Mucosa of descending colon (tissue), 3 donors: ENCODE data around the gene MS4A18. TPM values are rescaled to one million over a fixed set of nuclear protein-coding genes. Genes with fewer than 3 reads are reported as not detected.
A peak's percentile ranks its signal among the peaks of the same experiment; 100 is the strongest.
"Not testable (repeated sequence)": the region's sequence is repeated elsewhere in the genome, so short reads cannot be mapped to it uniquely, and the experiment has no call there.

Experiments
- ATAC-seq: fragments of 200-7000 bp; cut with Tn5 transposase; one replicate; pipeline ENCODE4 v1.9.1; 2020; ENCODE audit warnings: mild to moderate bottlenecking, moderate library complexity
- DNase-seq, 3 donors: peaks; one replicate each; pipeline ENCODE4 v3.0.0-alpha.2; 2020
- H3K36me3 ChIP-seq: fragments of 200-600 bp; one replicate; pipeline ENCODE4 v1.8.0; 2021; ENCODE audit warnings: low read depth, mild to moderate bottlenecking
- H3K4me1 ChIP-seq: fragments of 200-600 bp; one replicate; pipeline ENCODE4 v1.8.0; 2021; ENCODE audit warnings: low read depth, mild to moderate bottlenecking
- H3K4me3 ChIP-seq: fragments of 200-600 bp; one replicate; pipeline ENCODE4 v1.8.0; 2021; ENCODE audit warnings: mild to moderate bottlenecking
- H3K9me3 ChIP-seq: fragments of 200-600 bp; one replicate; pipeline ENCODE4 v1.8.0; 2021; ENCODE audit warnings: mild to moderate bottlenecking
- intact Hi-C, 2 donors: fragments of 100-400 bp; cut with DNase I in 1 of 2; cut with micrococcal nuclease in 1 of 2; formaldehyde crosslinking; loops; one replicate each; pipeline versions ENCODE4 v1.11.0 to v1.11.1; 2022; cut with DNase I, micrococcal nuclease
- total RNA-seq, 3 donors: library from RNA; stranded (reverse); fragmentation: NEBNext Ultra II Directional in 2 of 3; extraction: Animal tissue kit (Norgen Biotek cat#: 25700) in 2 of 3; gene quantifications; one replicate each; pipeline versions ENCODE4 v1.2.1 to v1.2.4, GENCODE V29; 2021 to 2023
- TF ChIP-seq, protein P1 (sequence below): fragments of 200-600 bp; IDR thresholded peaks from one replicate; pipeline ENCODE4 v1.8.0; 2022; ENCODE audit warnings: antibody characterized with exemption, mild to moderate bottlenecking
- donor health status: DM: no; HTN: no; CAD: no; lungs with moderate emphysema.
- donor health status: DM: no; HTN: no; CAD: no.
- donor health status: DM: no; HTN: yes; CAD: no.

Gene MS4A18
- total RNA-seq, 3 donors from 2014 or later: not detected

DNA sequence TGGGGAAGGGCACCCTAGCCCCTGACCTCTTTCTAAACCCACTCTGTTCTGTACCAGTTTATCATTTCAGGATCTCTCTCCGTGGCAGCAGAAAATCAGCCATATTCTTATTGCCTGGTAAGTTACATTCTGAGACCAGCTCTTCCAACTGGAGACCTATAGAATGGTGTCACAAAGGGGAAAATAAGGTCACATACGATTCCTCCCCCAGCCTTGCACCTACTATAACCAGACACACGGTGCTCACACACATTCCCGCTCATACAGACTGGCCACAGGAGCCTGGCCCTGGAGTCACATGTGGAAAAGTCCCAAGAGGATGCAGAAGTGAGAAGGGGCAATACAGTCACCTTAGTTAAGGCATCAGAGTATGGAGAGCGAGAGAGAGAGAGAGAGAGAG, 17.6 kb upstream of the MS4A18 start:
- intact Hi-C loops: no loop called here
- no peaks in the 10 kb centered on the region for H3K9me3 ChIP-seq

DNA sequence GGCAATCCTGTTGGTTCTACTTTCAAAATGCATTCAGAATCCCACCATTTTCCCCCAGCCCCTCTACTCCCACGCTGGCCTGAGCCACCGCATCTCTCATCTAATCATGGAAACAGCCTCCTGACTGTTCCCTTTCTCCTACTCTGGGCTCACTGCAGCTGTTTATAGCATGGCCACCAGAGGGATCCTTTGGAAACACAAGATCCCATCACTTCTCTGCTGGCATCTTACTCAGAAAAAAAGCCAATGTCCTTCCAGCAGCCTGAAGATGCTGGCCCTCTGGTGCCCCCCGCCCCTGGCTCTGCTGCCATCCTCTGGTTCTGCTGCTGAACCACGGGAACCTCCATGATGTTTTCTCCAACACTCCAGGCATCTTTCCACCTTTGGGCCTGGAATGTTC, 14.0 kb upstream of the MS4A18 start:
- DNase-seq (no peak), ATAC-seq (peak; percentile 65)
- Histone ChIP-seq H3K4me3 (no peak overlapping the region), H3K36me3 (no peaks in the 10 kb centered on the region), H3K4me1 (peaks cover 9% of the 10 kb centered on the region), H3K9me3 (no peaks in the 10 kb centered on the region)
- TF ChIP-seq, protein P1, sequence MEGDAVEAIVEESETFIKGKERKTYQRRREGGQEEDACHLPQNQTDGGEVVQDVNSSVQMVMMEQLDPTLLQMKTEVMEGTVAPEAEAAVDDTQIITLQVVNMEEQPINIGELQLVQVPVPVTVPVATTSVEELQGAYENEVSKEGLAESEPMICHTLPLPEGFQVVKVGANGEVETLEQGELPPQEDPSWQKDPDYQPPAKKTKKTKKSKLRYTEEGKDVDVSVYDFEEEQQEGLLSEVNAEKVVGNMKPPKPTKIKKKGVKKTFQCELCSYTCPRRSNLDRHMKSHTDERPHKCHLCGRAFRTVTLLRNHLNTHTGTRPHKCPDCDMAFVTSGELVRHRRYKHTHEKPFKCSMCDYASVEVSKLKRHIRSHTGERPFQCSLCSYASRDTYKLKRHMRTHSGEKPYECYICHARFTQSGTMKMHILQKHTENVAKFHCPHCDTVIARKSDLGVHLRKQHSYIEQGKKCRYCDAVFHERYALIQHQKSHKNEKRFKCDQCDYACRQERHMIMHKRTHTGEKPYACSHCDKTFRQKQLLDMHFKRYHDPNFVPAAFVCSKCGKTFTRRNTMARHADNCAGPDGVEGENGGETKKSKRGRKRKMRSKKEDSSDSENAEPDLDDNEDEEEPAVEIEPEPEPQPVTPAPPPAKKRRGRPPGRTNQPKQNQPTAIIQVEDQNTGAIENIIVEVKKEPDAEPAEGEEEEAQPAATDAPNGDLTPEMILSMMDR: no peak
- intact Hi-C loops: no loop called here

More for the DNA sequence above, 17.6 kb upstream of the MS4A18 start:
- ATAC-seq: no peak
- TF ChIP-seq, protein P1: no peak
- Histone ChIP-seq H3K4me3 (no peak overlapping the region), H3K4me1 (peaks cover 9% of the 10 kb centered on the region), H3K36me3 (no peaks in the 10 kb centered on the region)
- DNase-seq: no peak

DNA sequence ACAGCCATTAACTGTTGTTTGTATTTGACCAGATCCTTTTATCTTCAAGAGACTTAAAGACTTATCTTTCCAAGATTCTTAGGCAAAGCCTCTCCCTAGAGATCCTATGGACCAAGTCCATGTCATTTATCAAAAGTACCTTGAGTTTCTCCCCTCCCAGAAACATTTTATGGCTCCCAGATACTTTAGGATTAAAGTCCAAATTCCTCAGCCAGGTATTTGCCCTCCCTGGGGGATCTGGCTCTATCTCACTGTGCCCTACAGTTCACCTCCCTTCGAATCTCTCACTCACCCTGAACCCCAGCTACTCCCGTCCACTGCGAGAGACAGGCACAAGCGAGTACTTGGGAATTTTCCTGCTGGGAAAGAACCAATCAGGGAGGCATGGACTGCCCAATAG, 13.2 kb upstream of the MS4A18 start:
- no peaks in the 10 kb centered on the region for H3K9me3 ChIP-seq
- H3K36me3 ChIP-seq: no peaks in the 10 kb centered on the region
- peaks cover 9% of the 10 kb centered on the region for H3K4me1 ChIP-seq
- DNase-seq (no peak), ATAC-seq (peak; percentile 51)
- TF ChIP-seq, protein P1: no peak
- intact Hi-C loops: no loop called here
- H3K4me3 ChIP-seq: no peak overlapping the region

DNA sequence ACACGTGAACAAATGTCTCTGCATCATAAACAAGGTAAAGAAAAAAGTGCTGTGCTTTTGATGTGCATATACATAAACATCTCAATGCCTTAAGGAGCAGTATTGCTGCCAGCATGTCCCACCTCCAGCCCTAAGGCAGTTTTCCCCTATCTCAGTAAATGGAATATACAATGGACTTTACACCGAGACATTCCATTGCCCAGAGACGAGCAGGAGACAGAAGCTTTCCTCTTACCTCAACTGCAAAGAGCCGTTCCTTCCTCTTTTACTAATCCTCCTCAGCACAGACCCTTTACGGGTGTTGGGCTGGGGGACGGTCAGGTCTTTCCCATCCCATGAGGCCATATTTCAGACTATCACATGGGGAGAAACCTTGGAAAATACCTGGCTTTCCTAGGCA, 11.1 kb upstream of the MS4A18 start:
- H3K9me3 ChIP-seq, H3K36me3 ChIP-seq, H3K4me3 ChIP-seq, DNase-seq, intact Hi-C loops, ATAC-seq: not testable (repeated sequence)
- peaks cover 18% of the 10 kb centered on the region for H3K4me1 ChIP-seq

DNA sequence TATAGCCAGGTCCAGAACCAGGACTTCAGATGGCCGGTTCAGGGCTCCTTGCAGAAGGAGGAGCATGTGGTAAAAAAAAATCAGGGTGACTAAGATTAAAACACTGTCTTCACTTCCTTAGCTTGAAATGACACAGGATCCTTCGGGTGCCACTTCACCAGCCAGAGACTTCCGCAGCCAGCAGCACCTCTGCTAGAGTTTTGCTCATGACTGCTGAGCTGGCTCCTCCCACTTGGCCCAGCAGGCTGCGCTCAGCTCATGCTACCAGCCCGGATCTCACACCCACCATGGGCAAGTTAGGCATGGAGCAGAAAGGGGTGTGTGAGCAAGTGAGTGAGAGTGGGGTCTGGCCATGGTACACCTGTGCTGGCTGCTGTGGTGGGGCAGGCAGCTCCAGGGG, 6.6 kb upstream of the MS4A18 start:
- Histone ChIP-seq H3K9me3 (no peaks in the 10 kb centered on the region), H3K36me3 (no peaks in the 10 kb centered on the region), H3K4me1 (peaks cover 22% of the 10 kb centered on the region), H3K4me3 (no peak overlapping the region)
- TF ChIP-seq, protein P1: no peak
- DNase-seq: peak in 1 of 3 donors; percentile 44
- ATAC-seq: no peak
- intact Hi-C loops: no loop called here

DNA sequence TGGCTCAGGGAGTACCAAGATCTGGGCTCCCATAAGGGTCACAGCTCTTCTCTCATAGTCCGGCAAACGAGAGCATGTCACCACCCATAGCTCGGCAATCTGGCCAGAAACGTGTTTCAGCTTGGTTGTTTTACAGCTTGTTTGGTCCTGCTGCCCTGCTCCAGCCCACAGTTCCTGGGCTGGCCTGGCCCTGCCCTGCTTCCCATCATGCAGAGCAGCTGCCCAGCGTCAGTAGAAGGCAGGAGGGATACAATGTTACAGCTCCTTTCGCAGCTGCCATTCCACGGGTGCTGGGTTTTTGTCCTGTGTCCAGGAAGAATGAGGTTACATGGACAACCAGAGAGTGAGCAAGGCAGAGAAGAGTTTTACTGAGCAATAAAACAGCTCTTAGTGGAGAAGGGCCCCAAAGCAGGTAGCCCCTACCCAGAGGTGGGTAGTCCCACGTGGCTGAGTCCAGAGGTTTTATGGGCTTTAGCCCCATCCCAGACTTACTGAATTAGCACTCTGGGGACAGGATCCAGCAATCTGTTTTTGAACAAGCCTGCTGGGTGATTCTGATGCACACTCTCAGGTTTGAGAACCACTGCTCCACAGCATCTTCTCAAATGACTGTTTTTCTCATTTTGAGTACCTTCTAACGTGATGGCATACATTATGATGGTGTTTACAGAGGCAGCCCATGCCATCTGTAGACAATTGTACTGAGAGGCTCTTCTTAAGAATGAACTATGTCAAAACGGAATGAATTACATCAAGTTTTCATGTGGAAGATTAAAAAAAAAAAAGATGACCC, 5.8 kb upstream of the MS4A18 start:
- DNase-seq (peak; percentile 67 to 74 (median 67)), ATAC-seq (peak; percentile 79)
- Histone ChIP-seq H3K9me3 (no peaks in the 10 kb centered on the region), H3K4me1 (peaks cover 22% of the 10 kb centered on the region), H3K4me3 (no peak overlapping the region), H3K36me3 (no peaks in the 10 kb centered on the region)
- TF ChIP-seq, protein P1: no peak
- intact Hi-C loops: no loop called here
